Fibroblast of skin of right biceps (primary cell): Measurements from ENCODE around the gene RNF8.
A peak's percentile ranks its signal among the peaks of the same experiment; 100 is the strongest.
"Not testable (repeated sequence)": the region's sequence is repeated elsewhere in the genome, so short reads cannot be mapped to it uniquely, and the experiment has no call there.

ENCODE experiments used
- DNase-seq: peaks from one replicate; pipeline ENCODE4 v3.0.0-alpha.2; 2013

The RNF8 gene

GRCh38 chr6:37353761-37354525 lies at the start of gene RNF8:
TSS of gene RNF8 (plus strand) at chr6:37353983. CDS start at chr6:37354165, 182 bp downstream.
- DNase-seq: peak; percentile 85

GRCh38 chr6:37304766-37305165 lies 49.0 kb upstream of the RNF8 start:
- DNase-seq: no peak

GRCh38 chr6:37305841-37306425 lies 47.9 kb upstream of the RNF8 start:
- DNase-seq: no peak

- DNase-seq: no peak
Observed at GRCh38 chr6:37306624-37307222, 47.1 kb upstream of the RNF8 start.

- DNase-seq: not testable (repeated sequence)
Observed at GRCh38 chr6:37307484-37307883, 46.3 kb upstream of the RNF8 start.

- DNase-seq: no peak
Observed at GRCh38 chr6:37308069-37308815, 45.5 kb upstream of the RNF8 start.

GRCh38 chr6:37309046-37309445 lies 44.7 kb upstream of the RNF8 start:
- DNase-seq: no peak

GRCh38 chr6:37309692-37310091 lies 44.1 kb upstream of the RNF8 start:
- DNase-seq: no peak

- no peak for DNase-seq
Observed at GRCh38 chr6:37310966-37311365, 42.8 kb upstream of the RNF8 start.

- peak; percentile 80 for DNase-seq
Observed at GRCh38 chr6:37311741-37312473, 41.9 kb upstream of the RNF8 start.

- DNase-seq: no peak
Observed at GRCh38 chr6:37313723-37314486, 39.9 kb upstream of the RNF8 start.

- DNase-seq: peak; percentile 43
Observed at GRCh38 chr6:37314487-37315156, 39.2 kb upstream of the RNF8 start.

- no peak for DNase-seq
Observed at GRCh38 chr6:37315157-37315515, 38.6 kb upstream of the RNF8 start.

- no peak for DNase-seq
Observed at GRCh38 chr6:37316071-37316470, 37.7 kb upstream of the RNF8 start.

GRCh38 chr6:37317312-37318038 lies 36.3 kb upstream of the RNF8 start:
- DNase-seq: no peak

GRCh38 chr6:37319156-37319555 lies 34.6 kb upstream of the RNF8 start:
- DNase-seq: no peak

- no peak for DNase-seq
Observed at GRCh38 chr6:37319856-37320480, 33.8 kb upstream of the RNF8 start.

GRCh38 chr6:37320646-37321045 lies 33.1 kb upstream of the RNF8 start:
- DNase-seq: no peak

GRCh38 chr6:37321101-37321500 lies 32.7 kb upstream of the RNF8 start:
- no peak for DNase-seq
